NCI-H187 (cell line): ENCODE results near the gene URGCP.

ENCODE experiments used
- DNase-seq, 2 experiments: peaks; one replicate each; lab custom pipeline; 2025; lab: John Stamatoyannopoulos, UW

The URGCP gene

GRCh38 chr7:43876241-43876640 is 30.2 kb downstream of the URGCP start:
- DNase-seq, result no peak

- no peak for DNase-seq
These were observed 33.1 kb downstream of the URGCP start for GRCh38 chr7:43873300-43873699.

- DNase-seq, result no peak
These were observed 33.8 kb downstream of the URGCP start for GRCh38 chr7:43872406-43873110.

- no peak for DNase-seq
These were observed 35.3 kb downstream of the URGCP start for GRCh38 chr7:43871064-43871463.

GRCh38 chr7:43870316-43870715 is 36.1 kb downstream of the URGCP start:
- no peak for DNase-seq

GRCh38 chr7:43869867-43870240 is 36.5 kb downstream of the URGCP start:
- no peak for DNase-seq

GRCh38 chr7:43869006-43869866 is 37.2 kb downstream of the URGCP start, which contains the start of gene MRPS24:
MRPS24 (minus strand) TSS chr7:43869517; CDS start chr7:43869495, 22 bp downstream.
- peak; percentile 87 to 93 for DNase-seq

- no peak for DNase-seq
These were observed 37.8 kb downstream of the URGCP start for GRCh38 chr7:43868681-43869005.

GRCh38 chr7:43868181-43868580 is 38.2 kb downstream of the URGCP start:
- no peak for DNase-seq

- DNase-seq, result no peak
These were observed 41.1 kb downstream of the URGCP start for GRCh38 chr7:43865277-43865676.

GRCh38 chr7:43864126-43864525 is 42.3 kb downstream of the URGCP start:
- no peak for DNase-seq

GRCh38 chr7:43856996-43857395 is 49.4 kb downstream of the URGCP start:
- no peak for DNase-seq

- no peak for DNase-seq
These were observed 50.1 kb downstream of the URGCP start for GRCh38 chr7:43856316-43856715.

GRCh38 chr7:43855176-43855575 is 51.2 kb downstream of the URGCP start:
- no peak for DNase-seq

- no peak for DNase-seq
These were observed 54.6 kb downstream of the URGCP start for GRCh38 chr7:43851805-43852204.

GRCh38 chr7:43850348-43851116 is 55.9 kb downstream of the URGCP start:
- DNase-seq, result no peak

- DNase-seq, result no peak
These were observed 57.3 kb downstream of the URGCP start for GRCh38 chr7:43849047-43849446.

GRCh38 chr7:43847496-43847895 is 58.9 kb downstream of the URGCP start:
- no peak for DNase-seq

GRCh38 chr7:43844662-43845061 is 61.7 kb downstream of the URGCP start:
- DNase-seq, result no peak

GRCh38 chr7:43844257-43844656 is 62.1 kb downstream of the URGCP start:
- no peak for DNase-seq

GRCh38 chr7:43843296-43843695 is 63.1 kb downstream of the URGCP start:
- DNase-seq, result no peak

- DNase-seq, result no peak
These were observed 68.2 kb downstream of the URGCP start for GRCh38 chr7:43838201-43838658.
